Activated CD4-positive, alpha-beta T cell treated with anti-CD3 and anti-CD28 coated beads for 24 hours (primary cell): ENCODE results near the gene NUAK2.

Source experiments
- DNase-seq, 2 donors: peaks; one replicate each; pipeline ENCODE4 v3.0.0-alpha.2; 2020; ENCODE audit warnings: low read depth in 2 of 2

The NUAK2 gene

GRCh38 chr1:205346956-205347574 lies 25.5 kb upstream of the NUAK2 start:
- no peak for DNase-seq

GRCh38 chr1:205345761-205346160 lies 24.2 kb upstream of the NUAK2 start:
- DNase-seq, result no peak

GRCh38 chr1:205344066-205344928 lies 22.8 kb upstream of the NUAK2 start:
- DNase-seq, result peak in 1 of 2 donors; percentile 31

- no peak for DNase-seq
Measured at GRCh38 chr1:205343431-205344065, 22.0 kb upstream of the NUAK2 start.

GRCh38 chr1:205342986-205343385 lies 21.4 kb upstream of the NUAK2 start:
- no peak for DNase-seq

- no peak for DNase-seq
Measured at GRCh38 chr1:205340676-205341075, 19.1 kb upstream of the NUAK2 start.

- no peak for DNase-seq
Measured at GRCh38 chr1:205339717-205340116, 18.2 kb upstream of the NUAK2 start.

- no peak for DNase-seq
Measured at GRCh38 chr1:205339197-205339702, 17.7 kb upstream of the NUAK2 start.

- no peak for DNase-seq
Measured at GRCh38 chr1:205338011-205338410, 16.5 kb upstream of the NUAK2 start.

GRCh38 chr1:205337481-205337880 lies 15.9 kb upstream of the NUAK2 start:
- no peak for DNase-seq

GRCh38 chr1:205335692-205336091 lies 14.1 kb upstream of the NUAK2 start:
- peak; percentile 72 for DNase-seq

GRCh38 chr1:205332015-205332791 lies 10.7 kb upstream of the NUAK2 start:
- DNase-seq, result no peak

- DNase-seq, result no peak
Measured at GRCh38 chr1:205330150-205330549, 8.6 kb upstream of the NUAK2 start.

GRCh38 chr1:205329719-205330118 lies 8.2 kb upstream of the NUAK2 start:
- DNase-seq, result no peak

GRCh38 chr1:205328476-205328875 lies 6.9 kb upstream of the NUAK2 start:
- no peak for DNase-seq

GRCh38 chr1:205326812-205327466 lies 5.4 kb upstream of the NUAK2 start:
- DNase-seq, result no peak

GRCh38 chr1:205325334-205325884 lies 3.9 kb upstream of the NUAK2 start:
- DNase-seq, result peak in 1 of 2 donors; percentile 24

- DNase-seq, result no peak
Measured at GRCh38 chr1:205324781-205325180, 3.2 kb upstream of the NUAK2 start.

- DNase-seq, result no peak
Measured at GRCh38 chr1:205323794-205324193, 2.2 kb upstream of the NUAK2 start.

- no peak for DNase-seq
Measured at GRCh38 chr1:205321959-205322283, 376 bp upstream of the NUAK2 start.
